ENCODE results near the gene C4orf51.

The C4orf51 gene

GRCh38 chr4:145716200-145716599 lies 36.3 kb downstream of the C4orf51 start:
- DNase-seq, result no peak

- DNase-seq, result no peak
Measured at GRCh38 chr4:145716661-145717200, 36.8 kb downstream of the C4orf51 start.

- DNase-seq, result no peak
Measured at GRCh38 chr4:145719752-145720624, 40.0 kb downstream of the C4orf51 start.

GRCh38 chr4:145720656-145721055 lies 40.7 kb downstream of the C4orf51 start:
- DNase-seq, result no peak

GRCh38 chr4:145722561-145722960 lies 42.6 kb downstream of the C4orf51 start:
- no peak for DNase-seq

- no peak for DNase-seq
Measured at GRCh38 chr4:145723336-145723735, 43.4 kb downstream of the C4orf51 start.

- DNase-seq, result no peak
Measured at GRCh38 chr4:145730026-145730425, 50.1 kb downstream of the C4orf51 start.

- DNase-seq, result no peak
Measured at GRCh38 chr4:145731028-145731427, 51.1 kb downstream of the C4orf51 start.

GRCh38 chr4:145732001-145732815 lies 52.3 kb downstream of the C4orf51 start:
- no peak for DNase-seq

GRCh38 chr4:145732895-145733880 lies 53.2 kb downstream of the C4orf51 start:
- DNase-seq, result peak; percentile 86

GRCh38 chr4:145734031-145734430 lies 54.1 kb downstream of the C4orf51 start:
- no peak for DNase-seq

GRCh38 chr4:145734576-145735346 lies 54.8 kb downstream of the C4orf51 start:
- no peak for DNase-seq

- DNase-seq, result no peak
Measured at GRCh38 chr4:145735347-145735675, 55.4 kb downstream of the C4orf51 start.

GRCh38 chr4:145735827-145736226 lies 55.9 kb downstream of the C4orf51 start:
- DNase-seq, result no peak

GRCh38 chr4:145736241-145736831 lies 56.4 kb downstream of the C4orf51 start:
- no peak for DNase-seq

- no peak for DNase-seq
Measured at GRCh38 chr4:145739845-145740244, 59.9 kb downstream of the C4orf51 start.

GRCh38 chr4:145740806-145741205 lies 60.9 kb downstream of the C4orf51 start:
- no peak for DNase-seq

GRCh38 chr4:145743641-145744040 lies 63.7 kb downstream of the C4orf51 start:
- no peak for DNase-seq

GRCh38 chr4:145755802-145756201 lies 75.9 kb downstream of the C4orf51 start:
- DNase-seq, result no peak

- no peak for DNase-seq
Measured at GRCh38 chr4:145756244-145756643, 76.3 kb downstream of the C4orf51 start.

- no peak for DNase-seq
Measured at GRCh38 chr4:145757188-145757587, 77.2 kb downstream of the C4orf51 start.
